GM12891 (cell line): ENCODE data around the gene MIPOL1.

ENCODE experiments used
- POLR2A ChIP-seq: IDR thresholded peaks from 2 replicates; pipeline ENCODE4 v1.6.1; 2011; ENCODE audit warnings: low read depth, low read length, control low read depth
- POLR2AphosphoS5 ChIP-seq: IDR thresholded peaks from 2 replicates; pipeline ENCODE4 v1.6.1; 2011; ENCODE audit warnings: low read depth, low read length, control low read depth
- SPI1 ChIP-seq: IDR thresholded peaks from 2 replicates; pipeline ENCODE4 v1.6.1; 2011; ENCODE audit warnings: low read depth, low read length, control low read depth
- TAF1 ChIP-seq: IDR thresholded peaks from 2 replicates; pipeline ENCODE4 v1.6.1; 2011; ENCODE audit warnings: low read depth, low read length, control low read depth

GRCh38 chr14:37470251-37470650 lies 272.5 kb downstream of the MIPOL1 start:
- TF ChIP-seq POLR2A (no peak), POLR2AphosphoS5 (no peak), TAF1 (no peak), SPI1 (no peak)
